H1 (cell line): ENCODE measurements around the gene CMTR1.

ENCODE experiments used
- BRCA1 ChIP-seq: IDR thresholded peaks from 2 replicates; pipeline ENCODE4 v1.6.1; 2012; ENCODE audit warnings: low read depth, low read length, improper control_type of control experiment
- CTCF ChIP-seq, 3 experiments: IDR thresholded peaks; 1 replicate in 2 of 3; 2 replicates in 1 of 3; pipeline versions ENCODE4 v1.5.1 to v1.6.1; 2011; ENCODE audit warnings: low read length in 3 of 3, mild to moderate bottlenecking in 3 of 3, inconsistent platforms in 2 of 3, low read depth in 1 of 3, moderate library complexity in 1 of 3; ENCODE audit not compliant: insufficient read depth in 1 of 3; ENCODE audit errors: control extremely low read depth in 1 of 3
- GABPA ChIP-seq: IDR thresholded peaks from 2 replicates; pipeline ENCODE4 v1.6.1; 2011; ENCODE audit warnings: mild to moderate bottlenecking, low read length, moderate library complexity, borderline replicate concordance; ENCODE audit not compliant: insufficient read depth
- JUND ChIP-seq: IDR thresholded peaks from 2 replicates; pipeline ENCODE4 v1.6.1; 2011; ENCODE audit warnings: mild to moderate bottlenecking, improper control_type of control experiment, low read length
- KDM1A ChIP-seq: fragments of 200-600, 300-600 bp; sonication (generic); IDR thresholded peaks from 2 replicates; pipeline ENCODE4 v1.7.1; 2016; ENCODE audit warnings: mild to moderate bottlenecking, low read length, borderline replicate concordance
- KDM5A ChIP-seq: fragments of 200-600 bp; IDR thresholded peaks from 2 replicates; pipeline ENCODE4 v1.7.1; 2012; ENCODE audit warnings: mild to moderate bottlenecking, low read length, inconsistent platforms, mixed read lengths
- POLR2A ChIP-seq, 2 experiments: IDR thresholded peaks; 1 replicate in 1 of 2; 2 replicates in 1 of 2; pipeline ENCODE4 v1.6.1; 2011; ENCODE audit warnings: low read depth in 2 of 2, low read length in 2 of 2, mild to moderate bottlenecking in 2 of 2; ENCODE audit errors: control extremely low read depth in 1 of 2
- SP1 ChIP-seq: IDR thresholded peaks from 2 replicates; pipeline ENCODE4 v1.6.1; 2011; ENCODE audit warnings: low read depth, low read length
- TAF1 ChIP-seq: IDR thresholded peaks from 2 replicates; pipeline ENCODE4 v1.6.1; 2011; ENCODE audit warnings: mild to moderate bottlenecking, low read depth, low read length
- ZNF274 ChIP-seq: IDR thresholded peaks from 2 replicates; pipeline ENCODE4 v1.7.0; 2012; ENCODE audit warnings: low read length, borderline replicate concordance; ENCODE audit errors: extremely low read depth

GRCh38 chr6:37528541-37528940 lies 95.5 kb downstream of the CMTR1 start:
- TF ChIP-seq CTCF (IDR thresholded peaks at IDR 0.05; ENCODE audit: control extremely low read depth in 1 of 3, insufficient read depth in 1 of 3, low read depth in 1 of 3, low read length in 3 of 3): no peak
- no peak for TF ChIP-seq TAF1
- no peak for TF ChIP-seq KDM5A
- TF ChIP-seq JUND: no peak
- TF ChIP-seq BRCA1: no peak
- TF ChIP-seq POLR2A (IDR thresholded peaks at IDR 0.05; ENCODE audit: control extremely low read depth in 1 of 2, low read depth in 2 of 2, low read length in 2 of 2): no peak
- no peak for TF ChIP-seq ZNF274
- TF ChIP-seq KDM1A: no peak
- no peak for TF ChIP-seq GABPA
- no peak for TF ChIP-seq SP1
